Hepatocyte (in vitro differentiated cells): ENCODE data around the gene ZBP1. TPM values are rescaled to one million over a fixed set of nuclear protein-coding genes. Genes with fewer than 3 reads are reported as not detected.

Experiments
- DNase-seq: peaks from one replicate; pipeline ENCODE4 v3.0.0-alpha.2; 2016; ENCODE audit warnings: low spot score
- H2AFZ ChIP-seq: fragments of 200-600 bp; sonication (generic); 2 replicates; pipeline ENCODE4 v1.6.0; 2016; ENCODE audit warnings: antibody characterized with exemption, mild to moderate bottlenecking
- H3K27ac ChIP-seq: fragments of 200-600 bp; sonication (generic); 2 replicates; pipeline ENCODE4 v1.5.1; 2016; ENCODE audit warnings: mild to moderate bottlenecking
- H3K27me3 ChIP-seq: fragments of 200-600 bp; sonication (generic); 2 replicates; pipeline ENCODE4 v1.6.1; 2016
- H3K36me3 ChIP-seq: fragments of 200-600 bp; sonication (generic); replicated peaks from 2 replicates; pipeline ENCODE4 v1.5.1; 2016; ENCODE audit warnings: low read depth; ENCODE audit not compliant: insufficient read depth
- H3K4me1 ChIP-seq: fragments of 200-600 bp; sonication (generic); 2 replicates; pipeline ENCODE4 v1.5.1; 2016; ENCODE audit warnings: mild to moderate bottlenecking, moderate library complexity; ENCODE audit not compliant: insufficient read depth
- H3K4me2 ChIP-seq: fragments of 200-600 bp; sonication (generic); 2 replicates; pipeline ENCODE4 v1.6.0; 2016
- H3K4me3 ChIP-seq: fragments of 200-600 bp; sonication (generic); 2 replicates; pipeline ENCODE4 v1.5.1; 2016; ENCODE audit warnings: mild to moderate bottlenecking
- H3K79me2 ChIP-seq: fragments of 200-600 bp; sonication (generic); 2 replicates; pipeline ENCODE4 v1.6.0; 2017; ENCODE audit warnings: mild to moderate bottlenecking
- H3K9me2 ChIP-seq: fragments of 200-600 bp; sonication (generic); replicated peaks from 2 replicates; pipeline ENCODE4 v1.6.0; 2017; ENCODE audit warnings: mild to moderate bottlenecking; ENCODE audit not compliant: insufficient read depth
- H3K9me3 ChIP-seq: fragments of 200-600 bp; sonication (generic); 2 replicates; pipeline ENCODE4 v1.5.1; 2016; ENCODE audit warnings: low read depth, mild to moderate bottlenecking
- H4K20me1 ChIP-seq: fragments of 200-600 bp; sonication (generic); 2 replicates; pipeline ENCODE4 v1.6.0; 2016; ENCODE audit warnings: mild to moderate bottlenecking; ENCODE audit not compliant: insufficient read depth, poor library complexity, severe bottlenecking
- EZH2 ChIP-seq: fragments of 200-600 bp; sonication (generic); IDR thresholded peaks from 2 replicates; pipeline ENCODE4 v1.6.1; 2016; ENCODE audit warnings: antibody characterized with exemption, mild to moderate bottlenecking, borderline replicate concordance
- EZH2phosphoT487 ChIP-seq: fragments of 200-600 bp; sonication (generic); IDR thresholded peaks from one replicate; pipeline ENCODE4 v1.6.1; 2018; ENCODE audit warnings: antibody characterized with exemption, mild to moderate bottlenecking, low read depth, moderate library complexity; ENCODE audit not compliant: unreplicated experiment, severe bottlenecking
- WGBS: methylation state at CpG from one replicate; pipeline ENCODE4 v1.1.6; 2016; ENCODE audit warnings: low lambda C conversion rate; ENCODE audit errors: missing lambda C conversion rate; 5-methylcytosine and 5-hydroxymethylcytosine counted together
- polyA plus RNA-seq: library from polyadenylated mRNA; unstranded; fragments of >200 nt; fragmentation: Nextera tagmentation; extraction: Ambion mirVana; gene quantifications from 2 replicates; pipeline ENCODE4 v1.2.1, GENCODE V29; 2016
- total RNA-seq: library from RNA; depleted of rRNA; stranded (reverse); fragments of >200 nt; gene quantifications from 2 replicates; pipeline ENCODE4 v1.2.3, GENCODE V29; 2014
- TF ChIP-seq, protein P1 (sequence below): fragments of 200-600 bp; sonication (generic); IDR thresholded peaks from 2 replicates; pipeline ENCODE4 v1.5.1; 2016; ENCODE audit warnings: antibody characterized with exemption, mild to moderate bottlenecking; ENCODE audit not compliant: poor library complexity

The ZBP1 gene
- total and polyA plus RNA-seq, 2 experiments from 2014 or later: not detected

DNA sequence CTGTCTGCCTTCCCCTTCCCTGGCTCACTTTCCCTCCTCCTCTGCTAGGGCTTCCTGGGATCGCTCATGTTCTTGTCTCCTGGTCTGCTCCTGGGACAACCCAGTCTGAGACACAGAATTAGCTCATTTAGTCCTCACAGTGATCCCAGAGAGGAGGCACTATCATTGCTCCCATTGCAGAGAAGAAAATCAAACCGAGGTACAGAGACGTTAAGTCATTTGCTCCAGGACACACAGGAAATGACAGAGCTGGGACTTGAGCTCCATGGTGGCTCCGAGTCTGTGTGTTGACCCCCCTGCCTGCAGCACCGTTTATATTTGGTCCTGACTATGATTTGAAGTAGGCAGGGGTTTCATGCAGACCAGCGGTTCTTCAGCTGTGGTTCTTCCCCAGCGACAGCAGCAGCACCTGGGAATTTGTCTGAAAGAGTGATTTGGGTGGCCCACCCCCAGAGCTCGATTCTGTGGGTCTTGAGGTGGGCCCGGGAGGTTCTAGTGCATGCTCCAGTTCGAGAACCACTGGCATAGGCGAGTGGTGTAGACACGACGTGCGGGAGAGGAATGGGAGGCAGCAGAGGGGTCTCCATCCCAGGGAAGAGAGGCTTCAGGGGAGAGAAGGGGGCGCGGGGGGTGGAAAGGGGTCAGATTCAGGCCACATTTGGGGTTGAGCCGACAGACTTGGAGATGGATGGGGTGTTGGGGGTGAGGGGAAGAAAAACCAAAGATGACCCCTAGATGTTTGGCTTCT lies 34.6 kb downstream of the ZBP1 start:
- Histone ChIP-seq H2AFZ (no peak overlapping the region), H3K9me2 (no peaks in the 10 kb centered on the region), H3K9me3 (no peaks in the 10 kb centered on the region), H3K27ac (no peak overlapping the region), H3K27me3 (no peaks in the 10 kb centered on the region), H3K4me1 (peaks cover 28% of the 10 kb centered on the region), H3K4me3 (no peak overlapping the region), H4K20me1 (no peaks in the 10 kb centered on the region), H3K36me3 (no peaks in the 10 kb centered on the region), H3K4me2 (no peak overlapping the region), H3K79me2 (no peaks in the 10 kb centered on the region)
- no peak for DNase-seq
- 88% methylated on average over 17 of the region's 17 CpGs for WGBS
- TF ChIP-seq EZH2: no peak
- TF ChIP-seq, protein P1, sequence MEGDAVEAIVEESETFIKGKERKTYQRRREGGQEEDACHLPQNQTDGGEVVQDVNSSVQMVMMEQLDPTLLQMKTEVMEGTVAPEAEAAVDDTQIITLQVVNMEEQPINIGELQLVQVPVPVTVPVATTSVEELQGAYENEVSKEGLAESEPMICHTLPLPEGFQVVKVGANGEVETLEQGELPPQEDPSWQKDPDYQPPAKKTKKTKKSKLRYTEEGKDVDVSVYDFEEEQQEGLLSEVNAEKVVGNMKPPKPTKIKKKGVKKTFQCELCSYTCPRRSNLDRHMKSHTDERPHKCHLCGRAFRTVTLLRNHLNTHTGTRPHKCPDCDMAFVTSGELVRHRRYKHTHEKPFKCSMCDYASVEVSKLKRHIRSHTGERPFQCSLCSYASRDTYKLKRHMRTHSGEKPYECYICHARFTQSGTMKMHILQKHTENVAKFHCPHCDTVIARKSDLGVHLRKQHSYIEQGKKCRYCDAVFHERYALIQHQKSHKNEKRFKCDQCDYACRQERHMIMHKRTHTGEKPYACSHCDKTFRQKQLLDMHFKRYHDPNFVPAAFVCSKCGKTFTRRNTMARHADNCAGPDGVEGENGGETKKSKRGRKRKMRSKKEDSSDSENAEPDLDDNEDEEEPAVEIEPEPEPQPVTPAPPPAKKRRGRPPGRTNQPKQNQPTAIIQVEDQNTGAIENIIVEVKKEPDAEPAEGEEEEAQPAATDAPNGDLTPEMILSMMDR: no peak
- no peak for TF ChIP-seq EZH2phosphoT487

- H3K27ac ChIP-seq: no peak overlapping the region
- no peaks in the 10 kb centered on the region for H4K20me1 ChIP-seq
- H3K27me3 ChIP-seq: no peaks in the 10 kb centered on the region
- H3K79me2 ChIP-seq: no peaks in the 10 kb centered on the region
- WGBS: 85% methylated on average over 8 of the region's 8 CpGs
- H3K4me1 ChIP-seq: peaks cover 33% of the 10 kb centered on the region
- no peak for TF ChIP-seq EZH2
- TF ChIP-seq, protein P1: no peak
- TF ChIP-seq EZH2phosphoT487: no peak
- H3K9me2 ChIP-seq: no peaks in the 10 kb centered on the region
- H2AFZ ChIP-seq: no peak overlapping the region
- H3K36me3 ChIP-seq: no peaks in the 10 kb centered on the region
- H3K4me2 ChIP-seq: no peak overlapping the region
- no peaks in the 10 kb centered on the region for H3K9me3 ChIP-seq
- H3K4me3 ChIP-seq: no peak overlapping the region
- no peak for DNase-seq
Measured at GRCh38 chr20:57584768-57585461, 35.3 kb downstream of the ZBP1 start.

DNA sequence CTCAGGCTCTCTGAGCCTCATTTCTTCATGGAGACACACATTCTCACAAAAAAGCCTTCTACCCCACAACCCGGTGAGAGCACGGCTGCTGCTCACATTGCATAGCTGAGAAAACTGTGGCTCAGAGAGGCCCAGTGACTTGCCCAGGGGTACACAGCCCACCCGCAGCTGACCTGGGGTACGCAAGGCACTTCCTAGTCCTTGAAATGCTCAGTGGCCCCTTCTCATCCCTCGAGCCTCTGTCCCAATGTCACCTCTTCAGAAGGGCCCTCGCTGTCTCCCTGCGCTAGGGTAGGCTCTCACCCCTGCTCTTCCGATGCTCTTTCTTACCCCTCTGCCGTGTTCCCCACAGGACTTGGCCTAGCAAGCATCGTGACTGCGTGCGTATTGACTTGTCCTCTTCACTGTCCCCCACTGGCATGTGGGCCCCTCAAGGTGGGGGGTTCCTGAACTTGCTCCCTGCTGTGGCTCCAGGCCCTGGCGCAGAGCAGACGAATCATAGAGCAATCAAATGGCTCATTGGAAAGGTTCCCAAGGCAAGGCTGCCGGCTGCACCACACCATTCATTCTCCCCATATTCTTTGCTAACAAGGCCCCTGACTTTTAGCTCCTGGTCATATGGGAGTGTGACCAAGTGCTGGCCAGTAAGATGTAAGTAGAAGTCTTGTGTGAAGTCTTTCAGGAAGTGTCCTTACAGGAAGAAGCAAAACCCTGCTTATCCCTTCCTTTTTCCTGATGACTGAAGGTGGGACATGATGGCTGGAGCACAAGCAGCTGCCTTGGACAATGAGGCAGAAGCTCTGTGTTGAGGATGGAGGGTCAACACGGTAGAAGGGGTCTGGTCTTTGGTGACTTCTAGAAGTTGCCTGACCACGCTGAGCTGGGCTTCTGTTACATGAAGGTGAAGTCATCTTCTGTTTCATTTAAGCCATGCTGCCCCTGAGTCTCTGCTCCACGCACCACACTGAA lies 36.7 kb downstream of the ZBP1 start:
- H3K36me3 ChIP-seq: no peaks in the 10 kb centered on the region
- WGBS: 94% methylated on average over 18 of the region's 18 CpGs
- no peaks in the 10 kb centered on the region for H3K9me3 ChIP-seq
- no peak overlapping the region for H2AFZ ChIP-seq
- H3K4me2 ChIP-seq: peak overlapping the region; percentile 4
- H3K9me2 ChIP-seq: no peaks in the 10 kb centered on the region
- no peak for DNase-seq
- no peak for TF ChIP-seq EZH2
- TF ChIP-seq EZH2phosphoT487: no peak
- TF ChIP-seq, protein P1: no peak
- no peaks in the 10 kb centered on the region for H4K20me1 ChIP-seq
- peak overlapping the region; percentile 90 for H3K27ac ChIP-seq
- H3K79me2 ChIP-seq: no peaks in the 10 kb centered on the region
- H3K27me3 ChIP-seq: no peaks in the 10 kb centered on the region
- H3K4me1 ChIP-seq: peaks cover 35% of the 10 kb centered on the region
- H3K4me3 ChIP-seq: no peak overlapping the region
